Measurements from ENCODE around the gene LPP.

DNA sequence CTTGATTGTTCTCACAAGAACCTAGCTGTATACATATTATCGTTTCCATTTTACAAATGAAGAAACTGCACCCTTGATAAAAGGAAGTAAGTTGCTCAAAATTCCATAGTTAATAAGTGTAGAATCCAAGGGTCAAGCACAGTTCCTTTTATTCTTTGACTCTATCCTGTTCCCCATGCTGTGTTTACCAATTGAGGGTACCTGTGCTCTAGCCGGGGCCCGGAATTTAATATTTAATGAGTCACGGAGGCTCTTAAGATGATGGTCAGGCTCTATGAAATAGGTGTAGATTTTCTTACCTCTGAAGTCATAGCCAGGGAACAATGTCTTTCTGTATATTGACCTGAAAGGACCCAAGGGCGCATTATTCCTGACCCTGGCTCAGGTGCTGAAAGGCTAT, 65.2 kb downstream of the LPP start:
- TF ChIP-seq CTCF (conservative IDR thresholded peaks at IDR 0.05), result no peak
- no peak for TF ChIP-seq EZH2 (IDR thresholded peaks at IDR 0.05; ENCODE audit: low read depth)

Data from PC-9 (cell line).